ENCODE data around the gene NAA11. TPM values are rescaled to one million over a fixed set of nuclear protein-coding genes. Genes with fewer than 3 reads are reported as not detected.

The NAA11 gene
- total RNA-seq, 4 donors from 2014 or later, result 0.14 TPM; not detected in 3

DNA sequence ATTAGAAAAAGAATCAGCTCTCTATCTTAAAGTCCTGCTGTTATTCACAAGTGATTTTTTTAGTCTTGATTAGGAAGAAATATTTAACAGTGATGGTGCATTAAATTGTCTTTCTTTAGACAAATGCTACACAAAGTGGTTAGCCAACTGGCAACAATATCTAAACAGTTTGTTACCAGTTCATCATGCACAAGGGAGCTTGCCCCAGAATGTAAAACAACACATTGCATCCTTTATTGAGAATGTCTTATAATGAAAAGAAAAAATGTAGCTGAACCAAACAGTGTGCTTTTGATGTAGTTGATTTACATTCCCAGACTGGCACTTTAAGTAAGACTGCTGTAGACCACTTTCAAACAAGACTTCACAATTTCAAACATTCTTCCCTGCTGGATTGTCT lies 34.1 kb upstream of the NAA11 start:
- TF ChIP-seq, protein P1, sequence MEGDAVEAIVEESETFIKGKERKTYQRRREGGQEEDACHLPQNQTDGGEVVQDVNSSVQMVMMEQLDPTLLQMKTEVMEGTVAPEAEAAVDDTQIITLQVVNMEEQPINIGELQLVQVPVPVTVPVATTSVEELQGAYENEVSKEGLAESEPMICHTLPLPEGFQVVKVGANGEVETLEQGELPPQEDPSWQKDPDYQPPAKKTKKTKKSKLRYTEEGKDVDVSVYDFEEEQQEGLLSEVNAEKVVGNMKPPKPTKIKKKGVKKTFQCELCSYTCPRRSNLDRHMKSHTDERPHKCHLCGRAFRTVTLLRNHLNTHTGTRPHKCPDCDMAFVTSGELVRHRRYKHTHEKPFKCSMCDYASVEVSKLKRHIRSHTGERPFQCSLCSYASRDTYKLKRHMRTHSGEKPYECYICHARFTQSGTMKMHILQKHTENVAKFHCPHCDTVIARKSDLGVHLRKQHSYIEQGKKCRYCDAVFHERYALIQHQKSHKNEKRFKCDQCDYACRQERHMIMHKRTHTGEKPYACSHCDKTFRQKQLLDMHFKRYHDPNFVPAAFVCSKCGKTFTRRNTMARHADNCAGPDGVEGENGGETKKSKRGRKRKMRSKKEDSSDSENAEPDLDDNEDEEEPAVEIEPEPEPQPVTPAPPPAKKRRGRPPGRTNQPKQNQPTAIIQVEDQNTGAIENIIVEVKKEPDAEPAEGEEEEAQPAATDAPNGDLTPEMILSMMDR (IDR thresholded peaks at IDR 0.05), result no peak
- no peak for TF ChIP-seq POLR2A (IDR thresholded peaks at IDR 0.05)
- Histone ChIP-seq H3K36me3 (no peaks in the 10 kb centered on the region), H3K9me3 (no peaks in the 10 kb centered on the region), H3K4me1 (no peaks in the 10 kb centered on the region), H3K4me3 (no peak overlapping the region), H3K27me3 (no peaks in the 10 kb centered on the region), H3K27ac (no peak overlapping the region)
- DNase-seq, result no peak
- intact Hi-C loops (cut with DNase I; ENCODE audit: low total_unique reads), result no loop called here

DNA sequence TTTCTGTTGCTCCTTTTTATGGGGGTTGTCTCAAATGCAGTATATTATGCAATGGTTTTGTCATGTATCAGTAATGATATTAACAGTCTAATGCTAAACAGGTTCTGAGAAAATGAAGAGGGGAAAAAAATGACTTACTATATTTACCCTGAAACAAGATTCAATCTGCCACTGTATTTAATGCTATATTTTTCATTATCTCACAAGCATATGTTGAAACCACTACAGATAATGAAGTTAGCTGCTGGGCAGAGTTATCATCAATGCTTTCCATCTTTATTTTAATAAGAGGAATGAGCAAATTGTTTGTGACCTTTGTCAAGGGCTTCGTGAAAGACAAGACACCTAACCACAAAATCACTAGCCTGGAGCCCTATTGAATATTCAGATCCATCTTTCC lies 32.6 kb upstream of the NAA11 start:
- no peak overlapping the region for H3K27ac ChIP-seq
- no peak for DNase-seq
- no peaks in the 10 kb centered on the region for H3K36me3 ChIP-seq
- no peaks in the 10 kb centered on the region for H3K4me1 ChIP-seq
- no peaks in the 10 kb centered on the region for H3K9me3 ChIP-seq
- intact Hi-C loops (cut with DNase I; ENCODE audit: low total_unique reads), result no loop called here
- TF ChIP-seq POLR2A (IDR thresholded peaks at IDR 0.05), result no peak
- H3K4me3 ChIP-seq, result no peak overlapping the region
- no peaks in the 10 kb centered on the region for H3K27me3 ChIP-seq

DNA sequence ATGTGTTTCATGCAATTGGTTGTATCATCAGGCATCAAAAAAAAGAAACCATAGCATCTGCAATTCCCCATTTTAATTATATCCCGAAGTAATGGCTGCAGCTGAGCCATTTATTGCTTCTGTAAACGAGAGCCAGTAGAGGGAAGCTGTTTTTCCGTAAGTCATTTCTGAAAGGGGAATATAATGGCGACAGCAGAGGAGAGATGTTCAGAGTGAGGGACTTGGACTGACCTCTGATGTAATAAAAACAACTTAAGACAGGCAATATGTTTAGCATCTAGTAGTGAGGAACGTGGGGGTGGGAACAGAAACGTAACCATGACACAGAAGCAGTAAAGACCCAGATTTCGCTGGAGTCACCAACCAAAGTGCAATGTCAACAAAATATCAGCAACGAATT lies 31.5 kb upstream of the NAA11 start:
- H3K4me1 ChIP-seq, result no peaks in the 10 kb centered on the region
- H3K27me3 ChIP-seq, result no peaks in the 10 kb centered on the region
- DNase-seq, result no peak
- intact Hi-C loops (cut with DNase I; ENCODE audit: low total_unique reads), result no loop called here
- no peak overlapping the region for H3K4me3 ChIP-seq
- H3K27ac ChIP-seq, result no peak overlapping the region
- no peaks in the 10 kb centered on the region for H3K36me3 ChIP-seq
- no peaks in the 10 kb centered on the region for H3K9me3 ChIP-seq
- no peak for TF ChIP-seq POLR2A (IDR thresholded peaks at IDR 0.05)
- TF ChIP-seq, protein P1 (IDR thresholded peaks at IDR 0.05), result no peak

DNA sequence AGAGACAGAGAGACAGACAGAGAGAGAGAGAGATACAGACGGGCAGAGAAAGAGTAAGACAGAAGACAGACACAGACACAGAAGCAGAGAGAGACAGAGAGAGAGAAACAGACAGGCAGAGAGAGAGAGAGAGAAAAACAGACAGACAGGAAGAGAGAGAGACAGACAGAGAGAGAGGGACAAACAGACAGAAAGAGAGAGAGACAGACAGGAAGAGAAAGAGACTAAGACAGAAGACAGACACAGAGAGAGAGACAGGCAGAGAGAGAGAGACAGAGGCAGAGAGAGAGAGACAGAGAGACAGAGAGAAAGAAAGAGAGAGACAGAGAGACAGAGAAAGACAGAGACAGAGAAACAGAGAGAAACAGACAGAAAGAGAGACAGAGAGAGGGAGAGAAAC lies 27.2 kb upstream of the NAA11 start:
- Histone ChIP-seq H3K4me3 (no peak overlapping the region), H3K27me3 (no peaks in the 10 kb centered on the region), H3K4me1 (no peaks in the 10 kb centered on the region), H3K36me3 (no peaks in the 10 kb centered on the region), H3K27ac (no peak overlapping the region), H3K9me3 (no peaks in the 10 kb centered on the region)
- intact Hi-C loops (cut with DNase I; ENCODE audit: low total_unique reads), result no loop called here
- no peak for TF ChIP-seq POLR2A (IDR thresholded peaks at IDR 0.05)
- TF ChIP-seq, protein P1 (IDR thresholded peaks at IDR 0.05), result no peak
- DNase-seq, result no peak

DNA sequence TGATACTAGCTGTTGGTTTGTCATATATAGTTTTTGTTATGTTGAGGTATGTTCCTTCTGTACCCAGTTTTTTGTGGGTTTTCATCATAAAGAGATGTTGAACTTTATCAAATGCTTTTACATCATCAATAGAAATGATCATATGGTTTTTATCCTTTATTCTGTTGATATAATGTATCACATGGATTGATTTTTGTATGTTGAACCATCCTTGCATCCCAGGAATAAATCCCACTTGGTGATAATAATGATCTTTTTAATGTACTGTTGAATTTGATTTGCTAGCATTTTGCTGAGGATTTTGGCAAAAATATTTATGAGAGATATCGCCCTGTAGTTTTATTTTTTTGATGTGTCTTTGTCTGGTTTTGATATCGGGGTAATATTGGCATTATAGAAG lies 22.5 kb upstream of the NAA11 start:
- no peak for DNase-seq
- no peaks in the 10 kb centered on the region for H3K36me3 ChIP-seq
- H3K9me3 ChIP-seq, result no peaks in the 10 kb centered on the region
- H3K27me3 ChIP-seq, result no peaks in the 10 kb centered on the region
- no peak overlapping the region for H3K4me3 ChIP-seq
- TF ChIP-seq, protein P1 (IDR thresholded peaks at IDR 0.05), result no peak
- TF ChIP-seq POLR2A (IDR thresholded peaks at IDR 0.05), result no peak
- intact Hi-C loops (cut with DNase I; ENCODE audit: low total_unique reads), result no loop called here
- H3K27ac ChIP-seq, result no peak overlapping the region
- H3K4me1 ChIP-seq, result no peaks in the 10 kb centered on the region
